HepG2 (cell line): Measurements from ENCODE around the gene CAV3. TPM values are rescaled to one million over a fixed set of nuclear protein-coding genes. Genes with fewer than 3 reads are reported as not detected.
A peak's percentile ranks its signal among the peaks of the same experiment; 100 is the strongest.
"Not testable (repeated sequence)": the region's sequence is repeated elsewhere in the genome, so short reads cannot be mapped to it uniquely, and the experiment has no call there.

Experiments
- ATAC-seq: fragments of 200-7000 bp; cut with Tn5 transposase; 3 replicates; pipeline ENCODE4 v1.9.1; 2020; ENCODE audit warnings: mild to moderate bottlenecking, moderate library complexity
- BruUV-seq: library from RNA; stranded (reverse); fragments of 400-500 nt; replicated peaks from 2 replicates; lab custom pipeline; 2021; lab: Mats Ljungman, UMichigan
- CTCF ChIA-PET: fragments of 300-600 bp; formaldehyde crosslinking; extraction: SDS; loops from one replicate; lab custom pipeline; 2021; ENCODE audit warnings: low total read pairs, inconsistent platforms, low intra/inter-chr PET ratio; lab: Yijun Ruan, JAX
- POLR2A ChIA-PET: fragments of 350-600 bp; sonication (Branson Sonifier 250); formaldehyde crosslinking; loops from one replicate; lab custom pipeline; 2020; ENCODE audit warnings: antibody characterized with exemption, inconsistent platforms; lab: Yijun Ruan, JAX
- DNase-seq: peaks from one replicate; pipeline ENCODE4 v3.0.0-alpha.2; 2015; ENCODE audit warnings: low spot score
- FAIRE-seq: peaks from 3 replicates; lab custom pipeline; 2011; peaks lifted over from hg19 to GRCh38; lab: Jason Lieb, UNC
- H2AFZ ChIP-seq: one replicate; pipeline ENCODE4 v1.6.1; 2011; ENCODE audit warnings: low read length, inconsistent platforms
- H3K27ac ChIP-seq: fragments of 300-600 bp; 3 replicates; pipeline ENCODE4 v1.8.0; 2011; ENCODE audit warnings: mixed run types, mild to moderate bottlenecking, mixed read lengths, low read length, inconsistent platforms; ENCODE audit not compliant: insufficient read depth; ENCODE audit errors: extremely low read length
- H3K27me3 ChIP-seq, 2 experiments: fragments of 200-600 bp in 1 of 2; 2 replicates in 1 of 2; 3 replicates in 1 of 2; pipeline versions ENCODE4 v1.6.0 to v1.8.0; 2011; ENCODE audit warnings: low read length in 2 of 2, mild to moderate bottlenecking in 2 of 2, moderate library complexity in 2 of 2, inconsistent platforms in 1 of 2; ENCODE audit not compliant: insufficient read depth in 2 of 2, control insufficient read depth in 1 of 2
- H3K36me3 ChIP-seq, 2 experiments: fragments of 200-600 bp in 1 of 2; replicated peaks in 1 of 2; 2 replicates in 1 of 2; 3 replicates in 1 of 2; pipeline versions ENCODE4 v1.5.1 to v1.8.0; 2011; ENCODE audit warnings: low read length in 2 of 2, inconsistent platforms in 1 of 2; ENCODE audit not compliant: insufficient read depth in 2 of 2, control insufficient read depth in 1 of 2
- H3K4me1 ChIP-seq: 2 replicates; pipeline ENCODE4 v1.5.1; 2012; ENCODE audit warnings: low read length, inconsistent platforms; ENCODE audit not compliant: insufficient read depth
- H3K4me2 ChIP-seq: 2 replicates; pipeline ENCODE4 v1.6.0; 2011; ENCODE audit warnings: low read depth, low read length, inconsistent platforms
- H3K4me3 ChIP-seq, 3 experiments: fragments of 200-600 bp in 1 of 3; sonication (generic), shearing (Covaris generic) in 1 of 3; replicated peaks in 1 of 3; 2 replicates each; pipeline ENCODE4 v1.5.1; 2011 to 2016; ENCODE audit warnings: low read length in 3 of 3, inconsistent platforms in 2 of 3, low read depth in 2 of 3, mild to moderate bottlenecking in 2 of 3, control low read depth in 1 of 3, mixed read lengths in 1 of 3; ENCODE audit not compliant: insufficient read depth in 1 of 3
- H3K79me2 ChIP-seq: one replicate; pipeline ENCODE4 v1.6.1; 2011; ENCODE audit warnings: low read length, inconsistent platforms; ENCODE audit not compliant: insufficient read depth
- H3K9ac ChIP-seq: 2 replicates; pipeline ENCODE4 v1.6.0; 2011; ENCODE audit warnings: mild to moderate bottlenecking, low read depth, low read length, inconsistent platforms; ENCODE audit not compliant: insufficient read depth
- H3K9me3 ChIP-seq: 2 replicates; pipeline ENCODE4 v1.5.1; 2012; ENCODE audit warnings: mild to moderate bottlenecking, low read length
- H4K20me1 ChIP-seq: 2 replicates; pipeline ENCODE4 v1.6.0; 2011; ENCODE audit warnings: inconsistent platforms, mild to moderate bottlenecking, low read length, moderate library complexity; ENCODE audit not compliant: insufficient read depth
- ATF7 ChIP-seq, 2 experiments: fragments of 450-650 bp in 1 of 2; sonication (generic) in 1 of 2; formaldehyde crosslinking in 1 of 2; IDR thresholded peaks; 2 replicates each; pipeline versions ENCODE4 v1.4.0 to v1.6.1; 2016 to 2020; ENCODE audit warnings: antibody characterized with exemption in 1 of 2, mild to moderate bottlenecking in 1 of 2, missing genetic modification reagents in 1 of 2
- RARA ChIP-seq: IDR thresholded peaks from 2 replicates; pipeline ENCODE4 v1.6.1; 2016; ENCODE audit warnings: missing genetic modification reagents, missing compliant biosample characterization
- TP53 ChIP-seq: sonication (generic); formaldehyde crosslinking; conservative IDR thresholded peaks from 2 replicates; pipeline ENCODE4 v1.4.0; 2020; ENCODE audit warnings: missing genetic modification reagents
- WGBS: methylation state at CpG from one replicate; pipeline ENCODE4 v1.1.6; 2017; ENCODE audit warnings: low lambda C conversion rate; 5-methylcytosine and 5-hydroxymethylcytosine counted together
- in situ Hi-C: cut with HindIII; loops from 2 replicates; pipeline ENCODE4 v1.10.0; 2017; ENCODE audit warnings: low pct_unique_long_range_greater_than_20kb; ENCODE audit not compliant: extremely low pct_ligation_motif_present
- intact Hi-C: fragments of 100-400 bp; cut with micrococcal nuclease; formaldehyde crosslinking; loops from one replicate; pipeline ENCODE4 v1.10.0; 2022; ENCODE audit not compliant: unreplicated experiment
- polyA plus RNA-seq, 8 experiments: library from polyadenylated mRNA; depleted of rRNA in 3 of 8; stranded (reverse) in 7 of 8; unstranded in 1 of 8; fragments of >200 nt; fragmentation: Illumina TruSeq in 4 of 8; extraction: Trizol in 4 of 8; gene quantifications; 2 replicates each; pipeline versions ENCODE4 v1.2.1 to v1.2.3, GENCODE V29; 2011 to 2016; ENCODE audit warnings: low read depth in 4 of 8, missing spikeins in 1 of 8, mixed read lengths in 1 of 8; ENCODE audit not compliant: insufficient read depth in 1 of 8
- total RNA-seq, 5 experiments: library from RNA; depleted of rRNA; stranded (reverse); fragments of >200 nt; fragmentation: Illumina TruSeq; extraction: Trizol; gene quantifications; 2 replicates each; pipeline ENCODE4 v1.2.3, GENCODE V29; 2016; ENCODE audit warnings: low read depth in 1 of 5

Gene CAV3
- total and polyA plus RNA-seq, 2 of the 13 experiments (the other 11 are each of a cell fraction or from before 2014, with no cell fraction given): not detected

DNA sequence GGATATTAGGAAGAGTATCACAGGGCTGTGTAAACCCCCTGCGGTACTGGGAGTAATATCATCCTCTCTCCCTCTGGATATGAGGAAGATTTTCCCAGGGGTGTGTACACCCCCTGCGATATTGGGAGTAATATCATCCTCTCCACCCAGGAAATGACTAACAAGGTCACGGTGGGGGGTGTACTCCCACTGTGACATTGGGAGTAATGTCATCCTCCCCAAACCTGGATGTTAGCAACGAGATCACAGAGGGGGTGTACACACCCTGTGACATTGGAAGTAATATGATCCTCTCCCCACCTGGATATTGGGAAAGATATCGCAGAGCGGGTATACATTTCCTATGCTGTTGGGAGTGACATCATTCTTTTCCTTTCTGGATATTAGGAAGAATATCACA is 48.6 kb upstream of the CAV3 start:
- H3K4me2 ChIP-seq; H4K20me1 ChIP-seq; H3K9ac ChIP-seq; CTCF ChIA-PET; H3K9me3 ChIP-seq; H3K36me3 ChIP-seq; H3K27me3 ChIP-seq; H2AFZ ChIP-seq; POLR2A ChIA-PET; H3K79me2 ChIP-seq; in situ Hi-C loops; BruUV-seq; ATAC-seq; H3K27ac ChIP-seq; DNase-seq; intact Hi-C loops; H3K4me3 ChIP-seq; FAIRE-seq; TF ChIP-seq ATF7 (CRISPR knock-in tag; IDR thresholded peaks at IDR 0.05): not testable (repeated sequence)
- TF ChIP-seq ATF7 (IDR thresholded peaks at IDR 0.05): peak; percentile 7; the same call in 1 of the 2 replicates
- peaks cover 28% of the 10 kb centered on the region for H3K4me1 ChIP-seq
- 69% methylated on average over 6 of the region's 6 CpGs for WGBS

DNA sequence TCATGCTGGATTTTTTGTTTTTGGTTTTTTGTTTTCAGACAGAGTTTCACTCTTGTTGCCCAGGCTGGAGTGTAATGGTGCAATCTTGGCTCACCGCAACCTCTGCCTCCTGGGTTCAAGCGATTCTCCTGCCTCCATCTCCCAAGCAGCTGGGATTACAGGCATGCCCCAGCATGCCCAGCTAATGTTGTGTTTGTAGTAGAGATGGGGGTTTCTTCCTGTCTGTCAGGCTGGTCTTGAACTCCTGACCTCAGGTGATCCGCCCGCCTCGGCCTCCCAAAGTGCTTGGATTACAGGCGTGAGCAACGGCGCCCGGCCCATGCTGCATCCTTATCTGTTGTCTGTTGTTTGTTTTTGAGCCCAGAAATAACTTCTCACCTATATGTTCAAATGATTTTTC is 42.3 kb upstream of the CAV3 start:
- H4K20me1 ChIP-seq, H3K36me3 ChIP-seq, H3K27me3 ChIP-seq, CTCF ChIA-PET, intact Hi-C loops, H3K4me3 ChIP-seq, H2AFZ ChIP-seq, H3K9ac ChIP-seq, POLR2A ChIA-PET, H3K9me3 ChIP-seq, BruUV-seq, in situ Hi-C loops, ATAC-seq, H3K79me2 ChIP-seq, DNase-seq, FAIRE-seq, H3K27ac ChIP-seq, H3K4me2 ChIP-seq: not testable (repeated sequence)
- H3K4me1 ChIP-seq: peaks cover 12% of the 10 kb centered on the region; the same call in 1 of the 2 replicates
- peak; percentile 57 for TF ChIP-seq RARA (CRISPR knock-in tag)
- peak; percentile 97 for TF ChIP-seq TP53 (CRISPR knock-in tag)
- 34% methylated on average over 9 of the region's 9 CpGs for WGBS
